HepG2 (cell line): ENCODE data around the gene TEDC2. TPM values are rescaled to one million over a fixed set of nuclear protein-coding genes. Genes with fewer than 3 reads are reported as not detected.

Source experiments
- ATAC-seq: fragments of 200-7000 bp; cut with Tn5 transposase; 3 replicates; pipeline ENCODE4 v1.9.1; 2020; ENCODE audit warnings: mild to moderate bottlenecking, moderate library complexity
- BruUV-seq: library from RNA; stranded (reverse); fragments of 400-500 nt; replicated peaks from 2 replicates; lab custom pipeline; 2021; lab: Mats Ljungman, UMichigan
- CTCF ChIA-PET: fragments of 300-600 bp; formaldehyde crosslinking; extraction: SDS; loops from one replicate; lab custom pipeline; 2021; ENCODE audit warnings: low total read pairs, inconsistent platforms, low intra/inter-chr PET ratio; lab: Yijun Ruan, JAX
- POLR2A ChIA-PET: fragments of 350-600 bp; sonication (Branson Sonifier 250); formaldehyde crosslinking; loops from one replicate; lab custom pipeline; 2020; ENCODE audit warnings: antibody characterized with exemption, inconsistent platforms; lab: Yijun Ruan, JAX
- DNase-seq: peaks from one replicate; pipeline ENCODE4 v3.0.0-alpha.2; 2015; ENCODE audit warnings: low spot score
- FAIRE-seq: peaks from 3 replicates; lab custom pipeline; 2011; peaks lifted over from hg19 to GRCh38; lab: Jason Lieb, UNC
- H2AFZ ChIP-seq: one replicate; pipeline ENCODE4 v1.6.1; 2011; ENCODE audit warnings: low read length, inconsistent platforms
- H3K27ac ChIP-seq: fragments of 300-600 bp; 3 replicates; pipeline ENCODE4 v1.8.0; 2011; ENCODE audit warnings: mixed run types, mild to moderate bottlenecking, mixed read lengths, low read length, inconsistent platforms; ENCODE audit not compliant: insufficient read depth; ENCODE audit errors: extremely low read length
- H3K27me3 ChIP-seq, 2 experiments: fragments of 200-600 bp in 1 of 2; 2 replicates in 1 of 2; 3 replicates in 1 of 2; pipeline versions ENCODE4 v1.6.0 to v1.8.0; 2011; ENCODE audit warnings: low read length in 2 of 2, mild to moderate bottlenecking in 2 of 2, moderate library complexity in 2 of 2, inconsistent platforms in 1 of 2; ENCODE audit not compliant: insufficient read depth in 2 of 2, control insufficient read depth in 1 of 2
- H3K36me3 ChIP-seq, 2 experiments: fragments of 200-600 bp in 1 of 2; replicated peaks in 1 of 2; 2 replicates in 1 of 2; 3 replicates in 1 of 2; pipeline versions ENCODE4 v1.5.1 to v1.8.0; 2011; ENCODE audit warnings: low read length in 2 of 2, inconsistent platforms in 1 of 2; ENCODE audit not compliant: insufficient read depth in 2 of 2, control insufficient read depth in 1 of 2
- H3K4me1 ChIP-seq: 2 replicates; pipeline ENCODE4 v1.5.1; 2012; ENCODE audit warnings: low read length, inconsistent platforms; ENCODE audit not compliant: insufficient read depth
- H3K4me2 ChIP-seq: 2 replicates; pipeline ENCODE4 v1.6.0; 2011; ENCODE audit warnings: low read depth, low read length, inconsistent platforms
- H3K4me3 ChIP-seq, 3 experiments: fragments of 200-600 bp in 1 of 3; sonication (generic), shearing (Covaris generic) in 1 of 3; replicated peaks in 1 of 3; 2 replicates each; pipeline ENCODE4 v1.5.1; 2011 to 2016; ENCODE audit warnings: low read length in 3 of 3, inconsistent platforms in 2 of 3, low read depth in 2 of 3, mild to moderate bottlenecking in 2 of 3, control low read depth in 1 of 3, mixed read lengths in 1 of 3; ENCODE audit not compliant: insufficient read depth in 1 of 3
- H3K79me2 ChIP-seq: one replicate; pipeline ENCODE4 v1.6.1; 2011; ENCODE audit warnings: low read length, inconsistent platforms; ENCODE audit not compliant: insufficient read depth
- H3K9ac ChIP-seq: 2 replicates; pipeline ENCODE4 v1.6.0; 2011; ENCODE audit warnings: mild to moderate bottlenecking, low read depth, low read length, inconsistent platforms; ENCODE audit not compliant: insufficient read depth
- H3K9me3 ChIP-seq: 2 replicates; pipeline ENCODE4 v1.5.1; 2012; ENCODE audit warnings: mild to moderate bottlenecking, low read length
- H4K20me1 ChIP-seq: 2 replicates; pipeline ENCODE4 v1.6.0; 2011; ENCODE audit warnings: inconsistent platforms, mild to moderate bottlenecking, low read length, moderate library complexity; ENCODE audit not compliant: insufficient read depth
- AGO2 ChIP-seq: fragments of 200-400 bp; formaldehyde crosslinking; optimal IDR thresholded peaks from 2 replicates; pipeline ENCODE3; 2017; ENCODE audit warnings: mild to moderate bottlenecking, low read depth, low read length, moderate library complexity
- DZIP1 ChIP-seq: sonication (generic); formaldehyde crosslinking; IDR thresholded peaks from 2 replicates; pipeline ENCODE4 v1.5.0; 2020; ENCODE audit warnings: mild to moderate bottlenecking, missing genetic modification reagents
- FOXO4 ChIP-seq: sonication (generic); formaldehyde crosslinking; conservative IDR thresholded peaks from 2 replicates; pipeline ENCODE4 v1.8.1; 2023; ENCODE audit warnings: missing genetic modification reagents
- MAFK ChIP-seq, 2 experiments: IDR thresholded peaks in 1 of 2; conservative IDR thresholded peaks in 1 of 2; 2 replicates each; pipeline ENCODE4 v1.6.1; 2011; ENCODE audit warnings: improper control_type of control experiment in 2 of 2, low read length in 2 of 2
- THAP9 ChIP-seq: sonication (generic); formaldehyde crosslinking; IDR thresholded peaks from 2 replicates; pipeline ENCODE4; 2020; ENCODE audit warnings: missing genetic modification reagents, mild to moderate bottlenecking, borderline replicate concordance
- ZC3H13 ChIP-seq: sonication (generic); formaldehyde crosslinking; IDR thresholded peaks from 2 replicates; pipeline ENCODE4 v1.8.1; 2023; ENCODE audit warnings: mild to moderate bottlenecking, missing genetic modification reagents, moderate library complexity
- ZFP41 ChIP-seq: sonication (generic); formaldehyde crosslinking; IDR thresholded peaks from 2 replicates; pipeline ENCODE4 v1.4.0; 2020; ENCODE audit warnings: mild to moderate bottlenecking, missing genetic modification reagents, borderline replicate concordance
- ZFP91 ChIP-seq: sonication (generic); formaldehyde crosslinking; IDR thresholded peaks from 2 replicates; pipeline ENCODE4 v1.9.0; 2022; ENCODE audit warnings: missing genetic modification reagents, mild to moderate bottlenecking, borderline replicate concordance
- ZNF333 ChIP-seq: sonication (generic); formaldehyde crosslinking; IDR thresholded peaks from 2 replicates; pipeline ENCODE4 v1.4.0; 2020; ENCODE audit warnings: mild to moderate bottlenecking, missing genetic modification reagents, borderline replicate concordance
- ZNF414 ChIP-seq: sonication (generic); formaldehyde crosslinking; IDR thresholded peaks from 2 replicates; pipeline ENCODE4 v1.5.0; 2020; ENCODE audit warnings: missing genetic modification reagents
- ZNF496 ChIP-seq: sonication (generic); formaldehyde crosslinking; IDR thresholded peaks from 2 replicates; pipeline ENCODE4 v1.8.1; 2023; ENCODE audit warnings: mild to moderate bottlenecking, moderate library complexity, missing genetic modification reagents; ENCODE audit not compliant: insufficient replicate concordance
- WGBS: methylation state at CpG from one replicate; pipeline ENCODE4 v1.1.6; 2017; ENCODE audit warnings: low lambda C conversion rate; 5-methylcytosine and 5-hydroxymethylcytosine counted together
- in situ Hi-C: cut with HindIII; loops from 2 replicates; pipeline ENCODE4 v1.10.0; 2017; ENCODE audit warnings: low pct_unique_long_range_greater_than_20kb; ENCODE audit not compliant: extremely low pct_ligation_motif_present
- intact Hi-C: fragments of 100-400 bp; cut with micrococcal nuclease; formaldehyde crosslinking; loops from one replicate; pipeline ENCODE4 v1.10.0; 2022; ENCODE audit not compliant: unreplicated experiment
- polyA plus RNA-seq, 8 experiments: library from polyadenylated mRNA; depleted of rRNA in 3 of 8; stranded (reverse) in 7 of 8; unstranded in 1 of 8; fragments of >200 nt; fragmentation: Illumina TruSeq in 4 of 8; extraction: Trizol in 4 of 8; gene quantifications; 2 replicates each; pipeline versions ENCODE4 v1.2.1 to v1.2.3, GENCODE V29; 2011 to 2016; ENCODE audit warnings: low read depth in 4 of 8, missing spikeins in 1 of 8, mixed read lengths in 1 of 8; ENCODE audit not compliant: insufficient read depth in 1 of 8
- total RNA-seq, 5 experiments: library from RNA; depleted of rRNA; stranded (reverse); fragments of >200 nt; fragmentation: Illumina TruSeq; extraction: Trizol; gene quantifications; 2 replicates each; pipeline ENCODE4 v1.2.3, GENCODE V29; 2016; ENCODE audit warnings: low read depth in 1 of 5

The TEDC2 gene
- total and polyA plus RNA-seq, 2 of the 13 experiments (the other 11 are each of a cell fraction or from before 2014, with no cell fraction given), result 6.2 to 24.4 TPM

GRCh38 chr16:2458887-2459646 is 842 bp upstream of the TEDC2 start:
- 23% methylated on average over 14 of the region's 18 CpGs for WGBS
- Histone ChIP-seq H3K4me3 (peak overlapping the region; percentile 59 to 75 (median 65)), H3K4me1 (peaks cover 24% of the 10 kb centered on the region), H4K20me1 (no peaks in the 10 kb centered on the region), H3K79me2 (no peaks in the 10 kb centered on the region), H3K27ac (peak overlapping the region; percentile 78), H2AFZ (no peak overlapping the region), H3K4me2 (peak overlapping the region; percentile 98), H3K36me3 (peaks cover 16 to 24% of the 10 kb centered on the region in 2 experiments; a peak in 4 of 5 replicates), H3K27me3 (no peaks in the 10 kb centered on the region), H3K9me3 (no peaks in the 10 kb centered on the region), H3K9ac (peak overlapping the region; percentile 63)
- ChIA-PET POLR2A (interaction anchor here (0.6 to 1.7 kb wide), 6 partner anchors 10 to 51 kb away, joined by 4 to 9 read pairs (median 6); partner anchors contain the start of genes NTN3 and TBC1D24), CTCF (no interaction called here)
- ATAC-seq, result peak; percentile 13; the same call in 2 of the 3 replicates
- in situ Hi-C loops (no loop called here), intact Hi-C loops (no loop called here)
- DNase-seq, result no peak
- no TSS peak for BruUV-seq
- FAIRE-seq, result no peak
- 0 out of 2 replicates have a peak, but pooled peaks have one; percentile 26 for TF ChIP-seq THAP9 (CRISPR knock-in tag)
- TF ChIP-seq ZNF496 (CRISPR knock-in tag), result no peak
- TF ChIP-seq ZC3H13, result 0 out of 2 replicates have a peak, but pooled peaks have one; percentile 62
- TF ChIP-seq DZIP1, result 0 out of 2 replicates have a peak, but pooled peaks have one; percentile 11
- TF ChIP-seq AGO2, result peak; percentile 87
- peak; percentile 30; the same call in 1 of the 2 replicates for TF ChIP-seq ZFP91
- TF ChIP-seq FOXO4 (CRISPR knock-in tag), result 0 out of 2 replicates have a peak, but pooled peaks have one; percentile 37
- TF ChIP-seq ZNF414 (CRISPR knock-in tag), result 0 out of 2 replicates have a peak, but pooled peaks have one; percentile 55
- TF ChIP-seq ZNF333 (CRISPR knock-in tag), result no peak
- no peak for TF ChIP-seq ZFP41 (CRISPR knock-in tag)
- TF ChIP-seq MAFK (conservative IDR thresholded peaks at IDR 0.05 in 1 of 2, IDR thresholded peaks at IDR 0.05 in 1 of 2; ENCODE audit: low read length in 2 of 2), result 0 out of 4 replicates have a peak, but pooled peaks of 1 of the 2 experiments have one; percentile 14
